HG02870 (cell line): ENCODE measurements around the gene CBX2.

Source experiments
- ATAC-seq: cut with Tn5 transposase; IDR thresholded peaks from one replicate; pipeline ENCODE4 v1.9.1; 2021; ENCODE audit warnings: mild to moderate bottlenecking, moderate library complexity; ENCODE audit not compliant: unreplicated experiment

The CBX2 gene

GRCh38 chr17:79799174-79799537, 21.2 kb downstream of the CBX2 start:
- no peak for ATAC-seq

GRCh38 chr17:79799538-79800324, 21.8 kb downstream of the CBX2 start:
- ATAC-seq, result no peak

GRCh38 chr17:79800325-79801155, 22.6 kb downstream of the CBX2 start:
- no peak for ATAC-seq

GRCh38 chr17:79801156-79802038, 23.4 kb downstream of the CBX2 start:
- no peak for ATAC-seq

- ATAC-seq, result no peak
Measured at GRCh38 chr17:79802039-79802735, 24.2 kb downstream of the CBX2 start.

- no peak for ATAC-seq
Measured at GRCh38 chr17:79802736-79803420, 24.9 kb downstream of the CBX2 start.

GRCh38 chr17:79803421-79803996, 25.6 kb downstream of the CBX2 start:
- ATAC-seq, result no peak

GRCh38 chr17:79803997-79804855, 26.3 kb downstream of the CBX2 start:
- peak; percentile 69 for ATAC-seq

- peak; percentile 6 for ATAC-seq
Measured at GRCh38 chr17:79804856-79805696, 27.1 kb downstream of the CBX2 start.

GRCh38 chr17:79806446-79806760, 28.5 kb downstream of the CBX2 start:
- ATAC-seq, result no peak

GRCh38 chr17:79806863-79807720, 29.1 kb downstream of the CBX2 start:
- no peak for ATAC-seq

- ATAC-seq, result no peak
Measured at GRCh38 chr17:79808763-79809529, 31.0 kb downstream of the CBX2 start.

GRCh38 chr17:79809530-79810129, 31.7 kb downstream of the CBX2 start:
- no peak for ATAC-seq

- ATAC-seq, result peak; percentile 83
Measured at GRCh38 chr17:79810130-79811010, 32.4 kb downstream of the CBX2 start.
